NCI-H1417 treated with DMSO at 0.1 percent for 48 hours (cell line): Measurements from ENCODE around the gene MSGN1.
"Not testable (repeated sequence)": the region's sequence is repeated elsewhere in the genome, so short reads cannot be mapped to it uniquely, and the experiment has no call there.

Source experiments
- DNase-seq: peaks from one replicate; lab custom pipeline; 2025; lab: John Stamatoyannopoulos, UW

MSGN1 gene

DNA sequence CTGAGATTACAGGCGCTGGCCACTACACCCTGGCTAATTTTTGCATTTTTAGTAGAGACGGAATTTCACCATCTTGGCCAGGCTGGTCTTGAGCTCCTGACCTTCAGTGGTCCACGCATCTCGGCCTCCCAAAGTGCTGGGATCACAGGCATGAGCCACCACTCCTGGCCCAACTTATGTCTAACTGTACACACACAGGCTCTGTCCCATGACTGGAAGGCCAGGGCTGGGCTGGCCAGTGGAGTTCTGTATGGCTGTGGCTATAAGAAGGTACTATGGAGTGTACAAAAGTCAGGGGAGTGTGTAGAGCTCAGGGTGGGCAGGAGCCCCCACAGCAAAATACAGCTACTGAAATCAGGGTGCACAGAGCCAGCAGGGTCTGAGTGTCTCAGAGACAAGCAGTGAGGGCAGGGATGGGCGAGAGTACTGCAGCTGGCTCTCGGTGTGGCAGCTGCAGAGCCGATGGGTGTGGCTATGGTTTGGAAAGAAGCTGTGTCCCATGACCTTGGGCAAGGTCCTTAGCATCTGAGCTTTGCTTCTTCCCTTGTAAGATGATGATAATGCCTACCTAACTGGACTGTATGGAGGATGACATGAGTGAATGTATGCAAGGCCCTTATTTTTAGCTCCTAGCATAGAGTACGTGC lies 10.4 kb upstream of the MSGN1 start:
- DNase-seq, result no peak

DNA sequence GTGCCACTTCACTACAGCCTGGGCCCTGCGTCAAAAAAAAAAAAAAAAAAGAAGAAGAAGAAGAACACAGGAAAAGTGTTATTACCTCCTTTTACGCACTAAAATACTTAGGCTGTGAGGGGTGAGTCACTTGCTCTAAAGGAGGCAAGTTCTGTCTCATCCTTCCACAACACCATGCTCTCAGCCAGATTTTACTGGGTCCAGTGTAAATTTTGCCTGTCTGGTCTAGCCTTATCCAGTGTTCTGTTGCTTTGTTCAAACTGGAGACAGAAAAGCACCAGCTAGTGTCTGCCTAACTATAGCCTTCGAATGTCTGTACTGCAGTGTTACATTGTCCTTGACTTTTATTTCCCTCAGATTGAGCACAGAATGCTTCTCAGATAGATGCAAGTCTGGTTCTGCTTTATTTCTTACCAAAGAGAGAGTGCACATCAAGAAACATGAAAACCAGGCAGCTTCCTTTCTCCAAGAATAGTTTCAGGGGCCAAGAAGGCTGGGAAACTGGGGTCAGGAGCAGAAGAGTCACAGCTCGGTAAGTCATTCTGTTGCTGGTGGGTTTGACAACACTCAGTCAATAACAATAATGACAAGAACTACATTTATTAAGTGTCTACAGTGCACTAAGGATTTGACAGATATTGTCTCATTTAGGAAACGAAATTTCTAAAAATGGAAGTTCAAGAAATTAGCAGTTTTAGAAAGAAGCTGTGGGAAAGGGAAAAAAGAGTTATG lies 3.1 kb upstream of the MSGN1 start:
- DNase-seq, result no peak

DNA sequence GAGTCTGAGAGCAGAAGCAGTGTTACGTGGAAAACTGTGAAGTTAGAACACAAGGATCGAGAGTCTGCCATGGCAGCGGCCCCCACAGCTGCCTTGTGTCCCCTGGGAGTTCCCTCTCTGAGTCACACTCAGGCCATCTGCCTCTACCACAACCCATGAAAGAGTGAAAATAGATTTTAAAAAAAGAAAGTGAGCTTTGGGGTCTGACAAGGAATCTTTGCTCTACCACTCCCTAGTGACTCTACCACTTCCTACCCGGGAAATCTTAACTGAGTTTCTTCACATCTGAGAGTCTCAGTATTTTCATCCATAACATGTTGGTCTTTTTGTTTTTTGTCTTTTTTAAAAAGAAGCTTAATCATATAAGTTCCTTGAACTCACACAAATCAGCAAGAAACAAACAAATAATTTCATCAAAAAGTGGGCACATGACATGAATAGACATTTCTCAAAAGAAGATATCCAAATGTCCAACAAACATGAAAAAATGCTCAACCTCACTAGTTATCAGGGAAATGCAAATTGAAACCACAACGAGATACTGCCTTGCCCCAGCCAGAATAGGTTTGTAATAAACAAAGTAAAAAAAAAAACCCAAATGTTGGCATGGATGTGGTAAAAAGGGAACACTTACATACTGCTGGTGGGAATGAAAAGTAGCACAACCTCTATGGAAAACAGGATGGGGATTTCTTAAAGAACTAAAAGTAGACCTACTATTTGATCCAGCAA lies 2.4 kb upstream of the MSGN1 start:
- DNase-seq, result no peak

DNA sequence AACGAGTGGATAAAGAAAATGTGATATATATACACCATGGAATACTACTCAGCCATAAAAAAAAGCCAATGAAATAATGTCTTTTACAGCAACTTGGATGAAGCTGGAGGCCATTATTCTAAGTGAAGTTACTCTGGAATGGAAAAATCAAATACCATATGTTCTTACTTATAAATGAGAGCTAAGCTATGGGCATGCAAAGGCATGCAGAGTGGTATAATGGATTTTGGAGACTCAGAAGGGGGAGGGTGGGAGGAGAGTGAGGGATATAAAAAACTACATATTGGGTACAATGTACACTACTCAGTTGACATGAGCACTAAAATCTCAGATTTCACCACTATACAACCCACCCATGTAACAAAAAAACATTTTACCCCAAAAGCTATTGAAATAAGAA lies 1.7 kb upstream of the MSGN1 start:
- DNase-seq, result no peak

DNA sequence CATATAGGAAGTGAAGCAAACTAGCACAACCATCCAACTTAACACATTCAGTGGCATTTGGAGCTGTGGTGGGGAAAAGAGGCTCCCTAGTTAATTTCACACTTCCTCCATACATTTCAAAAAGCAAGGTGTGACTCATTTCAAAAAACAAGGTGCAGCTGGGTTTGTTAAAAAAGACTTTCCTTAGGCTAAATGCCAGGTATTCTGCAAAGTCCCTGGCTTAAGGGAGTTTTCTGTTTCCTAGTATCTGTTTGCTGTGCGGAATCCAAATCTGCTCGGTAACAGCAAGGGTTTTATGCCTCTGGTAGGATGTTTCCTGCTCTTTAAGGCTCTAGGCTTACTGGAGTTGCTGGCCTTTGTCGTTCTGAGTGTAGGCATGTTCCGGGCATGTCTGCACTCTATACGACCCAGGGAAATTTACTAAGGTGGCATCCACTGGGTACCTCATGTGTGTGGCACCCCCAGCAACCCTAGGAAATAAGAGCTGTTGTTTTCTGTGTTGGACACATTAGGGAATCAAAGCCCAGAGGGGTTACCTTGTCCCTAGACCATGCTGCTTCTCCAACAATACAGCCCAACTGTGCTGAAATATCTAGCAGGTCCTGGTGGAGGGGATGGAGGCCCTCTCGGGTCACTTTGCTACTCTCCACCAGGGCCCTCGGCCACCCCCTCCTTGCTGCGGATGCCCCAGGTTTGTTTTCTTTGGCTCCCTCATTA lies 634 bp upstream of the MSGN1 start:
- DNase-seq, result no peak

DNA sequence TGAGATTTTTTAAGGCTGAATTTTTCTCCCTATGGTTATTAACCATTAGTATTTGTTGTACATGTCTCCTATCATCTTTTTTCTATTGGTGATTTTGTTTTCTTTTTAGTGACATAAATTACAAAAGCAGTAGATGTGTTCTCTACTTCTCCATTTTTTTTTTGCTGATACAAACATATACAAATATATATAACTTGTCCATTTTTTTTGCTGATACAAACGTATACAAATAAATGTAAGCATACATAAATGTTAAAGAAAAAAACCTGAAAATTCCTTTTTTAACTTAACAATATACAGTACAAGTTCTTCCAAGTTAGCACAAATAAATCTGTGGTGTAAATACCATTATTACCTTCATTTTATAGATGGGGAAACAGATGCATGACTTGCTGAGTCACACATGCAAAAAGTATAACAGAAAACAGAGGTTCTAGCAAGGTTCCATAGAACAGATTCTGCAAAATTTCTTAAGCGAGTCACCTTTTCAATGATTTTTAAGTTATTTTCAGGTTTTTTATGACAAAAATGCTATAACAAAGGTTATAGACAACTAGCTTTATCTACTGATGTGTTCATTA lies 2.1 kb downstream of the MSGN1 start:
- DNase-seq, result no peak

DNA sequence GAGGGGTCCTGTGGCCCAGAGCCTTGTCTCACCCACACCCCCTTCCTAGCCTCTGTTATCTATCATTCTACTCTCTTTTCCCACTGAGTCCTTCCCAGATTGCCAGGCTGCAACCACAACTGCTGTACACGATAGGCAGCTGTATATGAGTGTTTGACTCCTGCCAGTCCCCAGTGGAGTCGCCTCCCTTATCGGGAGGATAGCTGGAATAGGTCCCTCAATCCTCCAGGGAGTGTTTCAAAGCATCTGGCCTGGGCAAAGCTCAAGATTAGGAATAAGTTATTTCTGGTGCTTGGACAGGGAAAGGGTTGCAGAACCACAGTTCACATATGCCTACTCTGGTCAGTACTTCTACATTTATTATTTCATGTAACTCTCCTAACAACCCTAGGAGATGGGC lies 4.8 kb downstream of the MSGN1 start:
- no peak for DNase-seq

DNA sequence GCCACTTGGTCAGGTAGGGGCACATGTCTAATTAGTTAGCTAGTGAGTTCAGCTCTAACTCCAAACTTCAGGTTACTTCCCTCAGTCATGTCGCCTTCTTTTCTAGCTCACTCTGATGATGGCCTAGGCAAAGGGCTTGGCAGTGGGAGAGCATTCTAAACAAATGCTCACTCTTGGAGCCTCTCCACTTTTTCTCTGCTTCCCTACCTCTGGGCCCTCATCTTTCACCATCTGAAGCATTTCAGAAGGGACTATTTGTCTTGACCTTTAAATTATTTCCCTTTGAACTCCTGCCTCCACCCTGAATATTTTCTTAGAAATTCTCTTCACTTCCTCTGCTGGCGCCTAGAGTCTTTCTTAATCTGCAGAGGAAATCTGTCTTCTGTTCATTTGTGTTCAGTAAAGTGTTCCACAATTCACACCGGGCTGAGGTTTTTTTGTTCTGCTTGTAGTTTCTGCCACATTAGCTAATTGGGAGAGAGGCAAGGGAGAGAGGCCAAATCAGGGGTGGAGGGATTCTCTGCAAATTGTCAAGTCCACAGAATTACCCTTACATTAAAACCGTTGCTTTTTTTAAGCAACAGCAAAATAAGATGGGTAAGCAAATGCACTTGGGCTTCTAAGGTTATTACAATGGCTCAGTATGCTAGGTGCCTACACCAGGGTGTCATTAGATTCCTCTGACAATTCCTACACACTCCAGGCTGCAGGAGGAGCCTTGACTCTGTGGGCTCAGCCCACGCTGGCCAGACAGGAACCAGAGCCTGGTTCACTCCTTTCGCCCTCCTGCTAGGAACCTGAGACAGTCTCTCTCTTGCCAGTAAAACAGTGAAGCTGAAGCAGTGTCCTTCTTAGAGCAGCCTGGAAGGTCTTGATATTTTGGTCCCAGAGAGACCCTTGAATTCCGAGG lies 5.5 kb downstream of the MSGN1 start:
- no peak for DNase-seq

DNA sequence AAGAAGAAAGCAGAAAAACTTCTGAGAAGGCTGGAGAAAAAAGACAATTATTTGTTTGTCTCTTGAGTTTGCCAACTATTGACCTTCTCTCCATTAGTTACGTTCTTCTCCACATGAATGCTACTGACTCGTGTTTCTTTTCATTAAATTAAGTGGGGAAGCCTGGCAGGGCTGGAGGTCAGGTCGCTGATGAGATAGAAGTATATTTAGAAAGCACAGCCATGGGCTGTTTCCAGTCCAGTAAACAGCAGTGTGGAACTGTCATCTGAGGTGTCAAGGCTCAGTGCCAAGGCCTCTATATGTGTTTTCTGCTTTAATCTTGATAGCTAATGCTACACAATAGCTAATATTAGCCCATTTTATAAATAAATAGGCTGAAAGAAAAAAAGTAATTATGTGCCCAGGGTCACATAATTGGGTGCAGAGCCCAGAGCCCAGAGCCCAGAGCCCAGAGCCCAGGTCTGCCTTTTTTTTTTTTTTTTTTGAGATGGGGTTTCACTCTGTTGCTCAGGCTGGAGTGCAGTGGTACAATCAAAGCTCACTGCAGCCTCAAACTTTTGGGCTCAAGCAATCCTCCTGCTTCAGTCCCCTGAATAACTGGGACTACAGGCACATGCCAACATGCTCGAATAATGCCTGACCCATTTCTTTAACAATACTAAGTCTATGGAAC lies 6.3 kb downstream of the MSGN1 start:
- DNase-seq, result no peak

DNA sequence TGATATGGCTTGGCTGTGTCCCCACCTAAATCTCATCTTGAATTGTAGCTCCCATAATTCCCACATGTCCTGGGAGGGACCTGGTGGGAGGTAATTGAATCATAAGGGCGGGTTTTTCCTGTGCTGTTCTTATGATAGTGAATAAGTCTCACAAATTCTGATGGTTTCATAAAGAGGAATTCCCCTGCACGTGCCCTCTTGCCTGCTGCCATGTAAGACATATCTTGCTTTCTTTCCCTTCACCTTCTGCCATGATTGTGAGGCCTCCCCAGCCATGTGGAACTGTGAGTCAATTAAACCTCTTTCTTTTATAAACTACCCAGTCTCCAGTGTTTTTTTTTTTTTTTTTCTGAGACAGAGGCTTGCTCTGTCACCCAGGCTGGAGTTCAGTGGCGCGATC lies 7.4 kb downstream of the MSGN1 start:
- DNase-seq, result not testable (repeated sequence)

DNA sequence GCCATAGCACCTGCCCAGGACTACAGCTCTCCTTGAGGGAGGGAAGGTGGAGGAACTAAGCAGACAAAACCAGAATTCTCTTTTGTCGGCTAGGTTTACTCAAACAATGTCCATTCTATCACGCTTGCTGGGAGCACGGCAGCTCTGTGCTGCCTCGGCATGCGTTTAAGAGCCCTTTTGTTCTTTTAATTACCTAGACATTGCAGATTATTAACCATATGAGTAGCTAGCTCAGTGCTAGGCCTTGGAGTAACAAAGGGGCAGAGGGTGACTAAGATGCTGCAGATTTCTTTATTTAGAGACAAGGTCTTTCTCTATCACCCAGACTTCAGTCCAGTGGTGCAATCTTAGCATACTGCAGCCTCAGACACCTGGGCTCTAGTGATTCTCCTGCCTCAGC lies 11.1 kb downstream of the MSGN1 start:
- no peak for DNase-seq

DNA sequence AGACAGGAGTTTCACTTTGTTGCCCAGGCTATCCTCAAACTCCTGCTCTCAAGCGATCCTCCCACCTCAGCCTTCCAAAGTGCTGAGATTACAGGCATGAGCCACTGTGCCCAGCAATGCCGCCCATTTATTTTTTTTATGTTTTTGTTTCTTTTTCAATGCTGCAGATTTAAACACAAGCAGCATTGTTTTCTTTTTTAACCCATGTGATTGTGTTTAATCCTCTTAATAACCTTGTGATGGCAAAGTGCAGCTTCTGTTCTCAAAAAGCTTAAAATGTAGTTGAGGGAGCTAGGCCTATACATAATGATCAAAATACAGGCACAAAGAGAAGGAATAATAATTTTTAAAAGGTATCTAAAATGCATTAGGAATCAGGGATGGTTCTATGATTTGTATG lies 11.5 kb downstream of the MSGN1 start:
- no peak for DNase-seq

DNA sequence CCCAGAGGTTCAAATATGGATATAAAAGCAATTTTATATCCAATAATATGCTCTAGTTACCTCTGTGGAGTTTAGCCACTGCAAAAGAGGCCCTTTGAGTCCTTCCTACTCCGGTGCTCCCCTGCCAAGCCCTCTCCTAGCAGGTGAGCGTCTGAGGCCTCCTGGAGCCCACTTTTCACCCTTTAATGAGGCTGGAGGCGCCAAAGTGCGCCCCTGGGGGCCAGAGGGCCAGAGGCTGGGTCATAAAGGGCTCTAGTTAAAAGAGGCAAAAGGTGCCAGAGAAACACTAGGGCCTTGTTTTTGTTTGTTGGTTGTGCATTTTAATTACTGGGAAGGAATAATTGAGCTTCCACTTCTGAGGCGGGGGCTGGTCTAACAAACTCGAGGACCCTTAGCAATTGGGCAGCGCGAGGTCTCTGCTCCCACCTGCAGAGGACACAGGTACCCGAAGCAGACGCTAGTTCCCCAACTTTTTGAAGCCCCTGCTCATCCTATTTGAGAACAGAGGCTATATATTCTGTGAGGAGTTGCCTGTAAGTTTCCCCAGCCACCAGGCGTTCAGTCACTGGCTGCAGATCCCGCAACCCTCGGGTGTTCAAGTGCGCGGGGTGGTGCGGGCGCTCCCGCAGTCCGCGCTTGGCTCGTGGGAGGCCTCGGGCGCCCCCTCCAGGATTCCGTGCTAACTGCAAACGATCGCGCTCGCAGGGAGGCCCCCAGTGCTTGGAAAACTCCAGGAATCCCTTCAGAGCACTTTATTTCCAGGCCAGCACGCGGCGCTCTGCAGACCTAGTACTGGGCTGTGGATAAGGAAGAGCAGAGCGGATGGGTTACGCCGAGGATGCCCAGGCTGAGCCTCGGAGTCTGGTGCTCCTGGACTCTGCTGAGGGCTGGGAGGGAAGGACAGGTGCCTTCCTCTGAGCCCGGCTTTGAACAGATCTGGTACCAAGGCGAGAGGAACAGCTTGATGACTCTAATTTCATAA lies 14.1 kb downstream of the MSGN1 start:
- no peak for DNase-seq

DNA sequence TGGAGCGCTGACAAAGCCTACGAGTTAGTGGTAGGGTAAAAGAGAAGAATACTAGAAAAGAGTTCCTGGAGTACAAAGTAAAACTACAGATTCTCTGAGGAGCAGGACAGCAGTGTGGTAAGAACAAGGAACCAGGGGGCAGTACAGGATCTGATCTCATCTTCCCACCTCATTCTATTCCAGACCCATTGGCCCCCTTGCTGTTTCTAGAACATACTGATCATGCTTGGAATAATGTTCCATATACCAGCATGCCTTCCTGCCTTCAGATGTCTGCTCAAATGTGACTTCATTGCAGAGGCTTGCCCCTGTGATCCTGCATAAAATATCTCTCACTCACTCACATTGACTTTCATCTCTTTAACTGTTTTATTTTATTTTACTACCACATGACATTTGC lies 19.3 kb downstream of the MSGN1 start:
- no peak for DNase-seq

DNA sequence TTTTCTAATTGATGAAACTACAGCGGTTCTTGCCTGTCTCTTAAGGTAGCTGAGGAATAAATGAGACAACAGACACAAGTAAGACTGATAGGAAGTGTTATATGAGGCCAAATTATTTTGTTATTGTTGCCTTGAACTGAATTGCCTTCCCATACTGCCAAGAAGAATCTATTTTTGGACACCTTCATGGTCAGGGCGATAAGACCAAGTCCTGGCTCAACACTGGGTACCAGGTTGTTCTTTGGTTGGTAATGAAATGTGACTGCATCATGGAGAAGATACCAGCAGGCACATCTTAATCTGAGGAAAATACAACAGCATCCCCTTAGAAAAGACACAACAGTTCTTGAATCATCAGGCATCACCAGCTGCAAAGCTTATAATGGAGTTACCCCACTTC lies 23.7 kb downstream of the MSGN1 start:
- no peak for DNase-seq

DNA sequence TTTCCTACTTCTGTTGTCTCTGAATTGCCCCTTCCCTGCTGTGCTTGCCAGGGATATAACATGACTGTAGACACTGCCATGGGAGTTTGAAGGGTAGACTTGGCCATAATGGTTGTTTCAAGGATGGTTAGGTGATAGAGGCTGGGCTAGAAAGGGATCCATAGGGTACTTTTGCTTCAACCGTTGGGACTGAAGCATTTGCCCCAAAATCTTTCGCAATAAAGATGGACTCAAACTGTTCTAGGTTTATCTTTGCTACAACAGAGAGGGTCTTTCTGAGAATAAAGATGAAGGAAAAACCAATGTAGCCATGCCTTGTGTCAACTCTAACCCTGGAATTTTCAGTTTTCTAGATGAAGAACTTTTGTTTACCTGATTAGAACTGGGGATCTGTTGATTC lies 27.2 kb downstream of the MSGN1 start:
- DNase-seq, result no peak

DNA sequence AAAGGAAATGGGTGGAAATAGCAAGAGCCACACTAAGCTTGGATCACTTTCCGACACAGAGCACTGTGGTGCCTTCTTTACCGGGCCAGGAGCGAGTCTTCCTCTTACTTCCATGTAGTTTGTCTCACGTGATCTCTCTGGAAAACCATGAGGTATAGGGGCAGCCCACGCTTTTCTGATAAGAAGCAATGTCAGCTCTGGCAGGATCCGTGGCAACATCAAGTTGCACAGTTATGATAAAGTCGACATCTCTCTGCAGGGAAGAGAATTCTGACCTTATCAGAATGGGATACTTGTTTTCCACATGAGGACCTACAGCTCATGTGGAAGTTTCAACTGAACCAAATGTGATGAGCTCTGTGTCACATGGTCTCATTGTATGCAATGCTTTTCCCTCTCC lies 29.5 kb downstream of the MSGN1 start:
- no peak for DNase-seq

DNA sequence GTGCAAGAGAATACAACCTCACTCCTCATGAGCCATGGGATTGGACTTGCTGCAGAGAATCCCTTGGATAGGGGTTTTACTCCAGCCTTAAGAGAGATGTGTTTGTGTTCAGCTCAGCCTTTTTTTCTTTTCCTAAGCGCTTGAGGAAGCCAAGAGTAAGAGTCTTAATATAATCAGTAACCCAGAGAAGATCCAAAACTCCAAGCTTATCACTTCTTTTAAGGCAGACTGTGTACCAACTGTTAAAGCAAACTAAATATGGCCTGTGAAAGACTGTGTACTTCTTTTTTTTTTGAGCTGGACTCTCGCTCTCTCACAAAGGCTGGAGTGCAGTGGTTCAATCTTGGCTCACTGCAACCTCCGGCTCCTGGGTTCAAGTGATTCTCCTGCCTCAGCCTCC lies 30.4 kb downstream of the MSGN1 start:
- DNase-seq, result no peak

DNA sequence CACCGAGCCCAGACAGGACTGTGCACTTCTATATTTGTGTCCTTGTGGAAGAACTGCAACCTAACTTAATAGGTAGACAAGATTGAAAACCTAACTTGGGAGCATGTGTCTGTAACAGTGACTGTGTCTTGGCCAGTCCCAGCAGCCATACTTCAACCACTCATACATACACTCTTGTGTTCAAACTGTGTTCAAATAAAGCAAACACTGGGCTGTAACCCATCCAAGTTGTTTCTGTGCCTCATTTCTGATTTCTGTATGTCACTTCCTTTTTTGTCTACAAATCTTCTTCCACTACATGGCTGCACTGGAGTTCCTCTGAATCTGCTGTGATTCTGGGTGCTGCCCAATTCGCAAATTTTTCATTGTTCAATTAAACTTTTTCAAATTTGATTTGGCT lies 31.0 kb downstream of the MSGN1 start:
- no peak for DNase-seq
